ENCODE data around the gene PRKAG2.
"Not testable (repeated sequence)": the region's sequence is repeated elsewhere in the genome, so short reads cannot be mapped to it uniquely, and the experiment has no call there.

The PRKAG2 gene

GRCh38 chr7:151782598-151783448 lies 94.1 kb downstream of the PRKAG2 start:
- DNase-seq, result peak; percentile 73

GRCh38 chr7:151782256-151782597 lies 94.7 kb downstream of the PRKAG2 start:
- DNase-seq, result not testable (repeated sequence)

- no peak for DNase-seq
Measured at GRCh38 chr7:151781161-151781845, 95.6 kb downstream of the PRKAG2 start.

GRCh38 chr7:151780631-151781030 lies 96.3 kb downstream of the PRKAG2 start:
- no peak for DNase-seq

DNA sequence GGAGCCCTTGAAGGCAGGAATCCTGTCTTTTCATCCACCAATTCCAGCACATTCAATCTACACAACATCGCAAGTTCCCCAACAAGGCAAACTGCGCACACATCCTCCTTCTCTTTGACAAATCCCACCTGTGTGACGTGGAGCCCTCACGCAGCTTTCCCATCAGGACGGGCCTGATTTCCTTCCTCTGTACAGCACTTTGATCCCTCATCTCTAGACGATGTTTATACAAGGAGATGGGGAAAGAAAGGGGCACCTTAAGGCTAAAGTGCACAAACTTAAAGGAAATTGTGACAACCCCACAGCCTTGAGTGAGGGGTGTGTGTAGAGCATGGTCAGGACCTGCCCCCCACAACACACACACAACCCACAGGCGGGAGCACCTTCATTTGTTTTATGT lies 97.2 kb downstream of the PRKAG2 start:
- DNase-seq, result no peak

DNA sequence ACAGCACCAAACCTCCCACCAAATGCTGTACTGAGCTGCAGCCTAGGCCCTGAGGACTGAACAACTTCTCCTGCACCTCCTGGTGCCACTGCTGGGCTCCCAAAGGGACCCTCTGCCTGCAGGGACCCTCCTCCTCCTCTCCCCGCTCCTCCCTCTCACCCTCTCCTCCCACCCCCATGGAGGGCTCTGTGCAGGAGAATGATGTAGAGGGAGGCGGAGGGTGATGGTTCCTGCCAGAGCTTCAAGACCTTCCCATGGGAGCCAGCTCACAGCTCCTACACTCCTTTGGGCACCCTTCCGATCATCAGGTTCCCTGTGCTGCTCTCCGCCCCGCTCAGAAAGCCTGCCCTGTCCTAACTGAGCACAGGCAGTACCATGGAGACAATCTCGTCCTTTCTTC lies 97.7 kb downstream of the PRKAG2 start:
- no peak for DNase-seq

DNA sequence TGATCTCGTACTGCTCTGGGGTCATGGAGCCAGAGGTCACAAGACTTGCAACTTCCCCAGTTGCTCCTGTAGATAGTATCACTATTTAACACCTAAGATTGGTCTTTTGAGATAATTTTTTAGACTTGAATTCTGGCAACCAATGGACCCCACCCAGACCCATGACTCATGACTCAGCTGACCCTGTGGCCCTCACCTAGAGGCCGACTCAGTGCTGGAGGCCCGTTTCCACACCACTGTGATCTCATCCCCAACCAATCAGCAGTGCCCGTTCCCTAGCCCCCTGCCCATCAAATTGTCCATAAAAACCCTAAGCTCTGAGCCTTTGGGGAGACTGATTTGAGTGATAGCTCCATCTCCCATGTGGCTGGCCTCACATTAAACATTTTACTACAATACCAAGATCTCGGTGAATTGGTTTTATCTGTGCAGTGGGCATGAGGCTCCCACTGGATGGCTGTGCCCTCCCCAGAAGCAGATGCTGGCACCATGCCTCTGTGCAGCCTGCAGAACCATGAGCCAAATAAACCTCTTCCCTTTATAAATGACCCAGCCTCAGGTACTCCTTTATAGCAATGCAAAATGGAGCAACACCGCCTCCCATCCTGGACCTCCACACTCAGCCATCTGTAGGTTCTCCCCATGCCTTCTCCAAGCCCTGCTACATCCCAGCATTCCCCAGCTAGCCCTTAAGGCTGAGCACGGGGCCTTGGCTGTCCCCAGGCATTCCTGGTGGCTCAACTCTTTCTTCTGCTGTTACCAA lies 98.8 kb downstream of the PRKAG2 start:
- no peak for DNase-seq

DNA sequence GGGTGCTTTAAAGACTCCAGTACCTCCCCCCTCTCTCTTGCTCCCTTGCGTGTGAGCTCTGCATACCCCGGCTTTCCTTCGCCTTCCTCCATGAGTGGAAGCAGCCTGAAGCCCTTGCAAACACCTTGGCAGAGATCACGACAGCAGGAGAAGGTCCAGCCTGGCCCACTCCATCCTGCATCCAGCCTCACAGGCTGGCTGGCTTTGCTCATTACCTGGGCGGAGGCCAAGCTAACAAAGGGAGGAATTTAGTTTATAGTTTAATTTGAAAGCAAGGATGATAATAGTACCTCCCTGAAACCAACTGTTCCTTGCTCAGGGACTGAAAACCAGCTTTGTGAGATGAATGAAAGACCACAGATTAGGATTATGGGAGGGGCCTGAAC lies 99.4 kb downstream of the PRKAG2 start:
- DNase-seq, result no peak

DNA sequence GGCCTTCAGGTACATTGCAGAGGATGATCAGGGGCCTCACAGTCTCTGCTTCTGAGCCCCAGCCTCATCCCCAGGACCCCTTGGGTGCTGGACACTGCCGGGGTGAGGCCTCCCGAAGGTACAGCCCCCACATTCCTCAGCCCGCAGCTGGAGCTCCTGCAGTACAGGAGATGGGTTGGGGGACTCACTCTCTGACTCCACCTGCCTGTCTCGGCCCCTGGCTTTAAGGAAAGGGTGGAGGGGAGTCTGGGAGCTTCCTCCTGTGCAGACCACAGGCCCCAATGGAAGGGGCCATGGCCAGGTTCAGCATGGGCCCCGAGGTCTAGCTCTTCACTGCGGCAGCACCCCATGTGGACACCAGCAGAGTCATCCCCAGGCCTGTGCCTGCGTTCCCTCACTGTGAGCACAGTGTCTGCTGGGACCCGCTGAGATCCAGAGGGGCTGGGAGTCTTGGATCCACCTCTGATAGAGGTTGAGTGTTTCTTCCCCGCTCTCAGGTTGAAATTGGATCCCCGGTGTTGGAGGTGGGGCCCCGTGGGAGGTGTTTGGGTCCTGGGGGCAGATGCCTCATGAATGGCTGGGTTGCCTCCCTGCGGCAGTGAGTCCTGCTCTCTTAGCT lies 99.9 kb downstream of the PRKAG2 start:
- DNase-seq, result no peak

- no peak for DNase-seq
Measured at GRCh38 chr7:151776446-151776845, 100.5 kb downstream of the PRKAG2 start.

DNA sequence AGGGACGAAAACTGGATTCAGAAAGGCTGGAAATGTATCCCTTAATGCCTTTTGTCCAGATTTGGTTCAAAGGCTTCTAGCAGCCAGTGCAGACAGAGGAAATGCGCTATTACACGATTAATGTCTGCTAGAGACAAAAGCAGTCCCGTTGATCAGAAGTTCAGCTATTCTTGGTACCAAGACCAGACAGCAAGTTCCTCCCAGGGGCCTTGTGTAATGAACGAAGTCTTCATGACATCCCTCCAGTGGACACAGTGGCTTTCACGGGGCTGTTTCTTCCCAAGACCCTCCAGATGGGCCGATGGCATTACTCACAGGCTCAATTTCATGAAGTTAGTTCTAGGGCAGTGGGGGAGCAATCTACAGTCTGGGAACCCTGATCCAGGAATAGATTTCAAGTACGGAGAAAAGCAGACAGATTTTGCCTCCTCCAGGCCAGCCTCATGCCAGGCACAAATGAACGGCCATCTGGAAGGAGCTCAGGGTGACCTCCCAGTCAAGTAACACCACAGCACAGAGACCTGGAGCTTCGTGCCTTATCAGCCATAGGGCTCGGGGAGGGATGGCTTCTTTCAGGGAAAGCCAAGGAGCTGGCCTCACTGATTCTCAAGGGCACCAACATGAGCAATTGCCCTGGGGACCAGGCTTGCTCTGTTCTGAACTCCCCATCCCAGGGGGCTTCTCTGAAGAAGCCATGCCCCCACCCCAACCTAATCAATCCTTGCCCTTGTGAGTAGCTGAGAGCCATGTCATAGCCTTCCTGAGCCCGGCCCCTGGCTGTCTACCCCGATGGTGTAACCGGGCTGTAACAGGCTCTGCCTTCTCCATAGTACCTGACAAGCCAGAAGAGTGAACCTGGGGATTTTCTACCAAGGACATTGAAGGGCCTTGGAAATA lies 101.1 kb downstream of the PRKAG2 start:
- no peak for DNase-seq

DNA sequence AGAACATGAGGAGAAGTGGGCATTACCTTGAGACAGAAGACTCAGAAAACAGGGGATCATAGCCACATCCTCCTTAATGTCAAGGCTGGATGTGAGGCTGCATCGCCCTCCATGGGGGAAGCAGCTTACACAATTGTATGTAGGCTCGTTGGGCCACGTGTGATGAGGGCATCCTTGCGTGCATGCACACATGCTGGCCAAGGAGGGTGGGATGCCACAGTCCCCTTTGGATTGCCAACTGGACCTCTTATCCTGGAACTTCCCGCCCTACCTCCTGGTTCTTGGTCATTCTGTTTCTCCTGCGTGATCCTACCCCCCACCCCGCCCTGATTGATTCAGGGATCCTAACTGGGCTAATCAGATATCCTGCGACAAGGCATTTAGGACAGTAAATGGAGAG lies 102.0 kb downstream of the PRKAG2 start:
- no peak for DNase-seq

DNA sequence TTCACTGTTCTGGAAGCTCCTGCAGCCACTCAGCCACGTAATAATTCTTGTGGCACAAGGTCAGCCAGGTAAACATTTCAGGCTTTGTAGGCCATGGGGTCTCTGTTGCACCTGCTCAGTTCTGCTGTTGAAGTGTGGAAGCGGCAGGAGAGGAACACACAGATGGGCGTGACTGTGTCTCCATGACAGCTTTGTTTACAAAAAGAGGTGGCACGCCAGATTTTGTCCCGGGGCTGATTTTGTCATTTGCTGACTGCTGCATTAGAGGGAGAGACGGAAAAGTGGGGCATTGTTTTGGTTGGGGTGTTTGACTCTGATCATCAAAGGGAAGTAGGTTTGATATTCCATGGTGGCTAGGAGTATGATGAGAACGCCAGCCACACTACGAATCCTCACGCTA lies 103.1 kb downstream of the PRKAG2 start:
- DNase-seq, result no peak

GRCh38 chr7:151770232-151770631 lies 106.7 kb downstream of the PRKAG2 start:
- DNase-seq, result no peak

- peak; percentile 26 for DNase-seq
Measured at GRCh38 chr7:151769188-151769821, 107.6 kb downstream of the PRKAG2 start.

- DNase-seq, result no peak
Measured at GRCh38 chr7:151768805-151769187, 108.1 kb downstream of the PRKAG2 start.

DNA sequence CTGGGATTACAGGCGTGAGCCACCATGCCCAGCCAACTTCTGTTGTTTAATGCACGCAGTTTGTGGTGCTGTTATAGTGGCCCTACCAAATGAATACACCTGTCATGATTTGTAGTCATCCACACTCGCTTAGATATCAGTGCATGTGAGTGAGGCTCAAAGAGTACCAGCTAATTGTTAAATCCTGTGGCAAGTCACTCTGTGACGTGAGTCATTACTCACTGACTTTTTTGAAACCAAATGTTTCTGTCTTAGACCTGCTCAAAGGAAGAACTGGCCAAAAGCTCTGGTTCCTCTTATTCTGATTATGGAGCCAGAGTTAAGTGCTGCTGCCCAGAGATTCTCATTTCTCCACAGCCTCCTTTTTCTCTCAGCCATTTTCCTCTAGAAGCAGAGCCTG lies 109.4 kb downstream of the PRKAG2 start:
- DNase-seq, result peak; percentile 10

DNA sequence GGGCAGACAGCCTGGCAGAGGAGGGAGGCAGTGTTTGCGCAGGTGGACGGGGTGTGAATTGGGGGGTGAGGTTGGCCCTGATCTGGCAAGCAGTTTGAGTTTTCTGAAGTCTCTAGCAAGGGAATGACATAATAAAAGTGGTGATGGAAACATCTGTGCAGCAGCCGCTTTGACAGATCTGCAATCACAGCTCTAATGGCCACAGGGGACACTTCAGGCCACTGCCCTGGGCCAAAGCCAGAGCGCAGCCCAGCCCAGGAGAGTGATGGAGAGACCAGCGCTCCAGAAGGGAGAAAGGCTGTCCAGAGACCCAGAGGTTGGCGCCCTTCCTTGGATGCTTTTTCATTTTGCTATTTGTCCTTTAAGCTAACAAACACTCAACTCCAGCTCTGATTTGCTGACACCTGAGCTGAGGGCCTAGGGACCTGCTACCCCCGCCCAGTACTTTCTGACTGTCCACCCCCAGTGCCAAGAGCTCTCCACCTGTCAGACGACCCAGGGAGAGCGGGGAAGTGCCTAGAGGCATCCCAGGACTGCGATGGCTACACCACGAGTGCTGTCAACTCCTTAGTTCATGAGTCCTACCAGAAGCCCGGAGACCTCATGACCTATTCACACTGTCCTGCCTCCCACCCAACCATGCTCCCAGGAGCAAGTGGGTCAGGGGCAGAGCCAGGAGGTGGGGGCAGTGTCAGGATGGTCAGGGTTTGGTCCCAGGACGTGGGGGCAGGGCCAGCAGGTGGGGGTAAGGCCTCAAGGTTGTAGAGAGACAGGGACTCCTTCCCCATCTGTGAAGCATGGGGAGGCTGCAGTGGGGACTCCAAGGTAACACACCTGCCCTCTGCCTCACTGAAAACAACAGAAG lies 112.6 kb downstream of the PRKAG2 start:
- DNase-seq, result no peak

- no peak for DNase-seq
Measured at GRCh38 chr7:151763420-151763984, 113.4 kb downstream of the PRKAG2 start.

DNA sequence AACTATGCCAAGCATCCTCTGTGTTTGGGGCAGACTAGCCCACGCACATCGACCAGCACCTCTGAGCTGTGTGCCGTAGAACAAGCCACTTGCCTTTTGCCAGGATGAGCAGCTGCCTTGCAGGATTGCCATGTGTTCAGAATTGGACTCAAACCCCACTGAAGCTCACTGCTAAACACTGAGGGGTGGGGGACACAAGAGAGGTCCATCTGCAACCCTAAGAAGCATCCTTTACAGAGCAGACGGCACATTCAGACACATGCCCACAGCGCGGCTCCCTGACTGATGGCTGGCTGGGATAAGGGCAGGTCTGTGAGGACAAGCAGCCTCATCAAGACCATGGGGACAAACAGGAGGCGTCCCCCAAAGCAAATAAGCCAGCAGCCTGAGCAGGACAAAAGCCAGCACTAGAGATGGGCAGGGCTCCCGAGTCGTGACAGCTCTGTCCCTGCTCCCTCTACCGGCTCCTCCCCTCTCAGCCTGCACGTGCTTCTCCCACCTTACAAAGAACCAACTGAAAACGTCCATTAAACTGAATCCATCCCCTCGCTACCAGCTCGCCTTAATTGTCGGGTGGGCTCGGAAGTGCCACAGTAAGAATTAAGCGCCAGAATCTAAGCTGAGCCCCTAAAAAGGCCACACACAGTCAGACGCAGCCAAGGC lies 114.2 kb downstream of the PRKAG2 start:
- no peak for DNase-seq

Data from stimulated activated CD4-positive, alpha-beta T cell treated with anti-CD3 and anti-CD28 coated beads, Interleukin-1b, Interleukin-23, amount 100 ng/mL, for 48 hours (primary cell).